Fibroblast of pulmonary artery (primary cell): Measurements from ENCODE around the gene PLEKHM2.

Experiments
- DNase-seq: peaks from one replicate; pipeline ENCODE4 v3.0.0-alpha.2; 2010; ENCODE audit warnings: low read depth
- H3K4me3 ChIP-seq: replicated peaks from 2 replicates; pipeline ENCODE4 v1.5.1; 2011; ENCODE audit warnings: low read depth, mild to moderate bottlenecking, control low read depth, low read length, moderate library complexity
- CTCF ChIP-seq: IDR thresholded peaks from 2 replicates; pipeline ENCODE4 v1.5.1; 2011; ENCODE audit warnings: mild to moderate bottlenecking, control low read depth, low read length, inconsistent platforms; ENCODE audit errors: missing control alignments

Gene PLEKHM2

GRCh38 chr1:15708486-15709137, 24.5 kb downstream of the PLEKHM2 start:
- TF ChIP-seq CTCF: no peak

GRCh38 chr1:15709226-15709625, 25.1 kb downstream of the PLEKHM2 start:
- no peak for DNase-seq
- TF ChIP-seq CTCF: no peak
- H3K4me3 ChIP-seq: no peak overlapping the region

More at GRCh38 chr1:15708486-15709137, 24.5 kb downstream of the PLEKHM2 start:
- no peak overlapping the region for H3K4me3 ChIP-seq
- DNase-seq: no peak

- no peak for DNase-seq
- TF ChIP-seq CTCF: no peak
- no peak overlapping the region for H3K4me3 ChIP-seq
Measured at GRCh38 chr1:15712168-15712567, 28.0 kb downstream of the PLEKHM2 start.

- peak; percentile 71 for DNase-seq
- no peak for TF ChIP-seq CTCF
Measured at GRCh38 chr1:15714406-15715136, 30.5 kb downstream of the PLEKHM2 start.

GRCh38 chr1:15717418-15718125, 33.5 kb downstream of the PLEKHM2 start:
- DNase-seq: no peak
- H3K4me3 ChIP-seq: no peak overlapping the region
- no peak for TF ChIP-seq CTCF

More at GRCh38 chr1:15714406-15715136, 30.5 kb downstream of the PLEKHM2 start:
- no peak overlapping the region for H3K4me3 ChIP-seq

- TF ChIP-seq CTCF: no peak
- DNase-seq: no peak
- no peak overlapping the region for H3K4me3 ChIP-seq
Measured at GRCh38 chr1:15718199-15718601, 34.1 kb downstream of the PLEKHM2 start.
